Measurements from ENCODE around the gene ANKRD61. TPM values are rescaled to one million over a fixed set of nuclear protein-coding genes. Genes with fewer than 3 reads are reported as not detected.
"Not testable (repeated sequence)": the region's sequence is repeated elsewhere in the genome, so short reads cannot be mapped to it uniquely, and the experiment has no call there.

ANKRD61 gene
- total RNA-seq (under 1 TPM; 0.11 to 0.20 TPM), polyA plus RNA-seq (ENCODE audit: insufficient read length in 2 of 2) (1 to 10 TPM in 1 of 2 donors, under 1 TPM in 1; 0.74 to 2.1 TPM)
- long read RNA-seq, donor 1, result 0 reads
- long read RNA-seq, donor 2, partial matches to known transcripts, result 11 of 16 reads
- long read RNA-seq, donor 2, other reads (novel, unspliced or antisense), result 5 of 16 reads
- long read RNA-seq, donor 3, result 0 reads
- long read RNA-seq, donor 4, result 0 reads

GRCh38 chr7:6030988-6031387, at the start of gene ANKRD61:
Gene ANKRD61 (plus strand): TSS chr7:6031376. CDS start chr7:6031376, 0 bp downstream.
- Histone ChIP-seq H3K36me3 (ENCODE audit: control insufficient read depth, insufficient read depth, low read length) (peaks cover 69% of the 10 kb centered on the region), H3K9me3 (ENCODE audit: control insufficient read depth, insufficient read depth, low read length) (no peaks in the 10 kb centered on the region)
- 90% methylated on average over 2 of the region's 2 CpGs for WGBS (ENCODE audit: insufficient coverage)

GRCh38 chr7:5987061-5987460, 44.1 kb upstream of the ANKRD61 start:
- H3K36me3 ChIP-seq (ENCODE audit: control insufficient read depth, insufficient read depth, low read length), result peaks cover 30% of the 10 kb centered on the region
- WGBS (ENCODE audit: insufficient coverage), result 92% methylated on average over 15 of the region's 15 CpGs
- not testable (repeated sequence) for H3K9me3 ChIP-seq (ENCODE audit: control insufficient read depth, insufficient read depth, low read length); H3K4me1 ChIP-seq (ENCODE audit: control insufficient read depth, insufficient read depth, low read length); DNase-seq (ENCODE audit: low read depth in 4 of 6, low spot score in 6 of 6); H3K4me3 ChIP-seq (ENCODE audit: low read depth, low read length); H3K27me3 ChIP-seq (ENCODE audit: control insufficient read depth, insufficient read depth, low read length); H3K27ac ChIP-seq (ENCODE audit: low read depth, low read length)

More at GRCh38 chr7:6030988-6031387, at the start of gene ANKRD61:
- no peaks in the 10 kb centered on the region for H3K27me3 ChIP-seq (ENCODE audit: control insufficient read depth, insufficient read depth, low read length)
- no peak for DNase-seq (ENCODE audit: low read depth in 4 of 6, low spot score in 6 of 6)
- peaks cover 4% of the 10 kb centered on the region for H3K4me1 ChIP-seq (ENCODE audit: control insufficient read depth, insufficient read depth, low read length)
- no peak within 1 kb of the TSS for H3K4me3 ChIP-seq (ENCODE audit: low read depth, low read length)
- H3K27ac ChIP-seq (ENCODE audit: low read depth, low read length), result no peak within 1 kb of the TSS

- no peak overlapping the region for H3K4me3 ChIP-seq (ENCODE audit: low read depth, low read length)
- no peak overlapping the region for H3K27ac ChIP-seq (ENCODE audit: low read depth, low read length)
- WGBS (ENCODE audit: insufficient coverage), result no CpG with 5 or more reads among the region's 10 CpGs
- DNase-seq (ENCODE audit: low read depth in 4 of 6, low spot score in 6 of 6), result peak in 2 of 6 donors; percentile 81 to 89
- no peaks in the 10 kb centered on the region for H3K27me3 ChIP-seq (ENCODE audit: control insufficient read depth, insufficient read depth, low read length)
- H3K36me3 ChIP-seq (ENCODE audit: control insufficient read depth, insufficient read depth, low read length), result peaks cover 55% of the 10 kb centered on the region
- H3K4me1 ChIP-seq (ENCODE audit: control insufficient read depth, insufficient read depth, low read length), result no peaks in the 10 kb centered on the region
- H3K9me3 ChIP-seq (ENCODE audit: control insufficient read depth, insufficient read depth, low read length), result no peaks in the 10 kb centered on the region
Measured at GRCh38 chr7:5997210-5997808, 33.9 kb upstream of the ANKRD61 start.

GRCh38 chr7:6007386-6007785, 23.8 kb upstream of the ANKRD61 start:
- DNase-seq (ENCODE audit: low read depth in 4 of 6, low spot score in 6 of 6), result no peak
- H3K27me3 ChIP-seq (ENCODE audit: control insufficient read depth, insufficient read depth, low read length), result no peaks in the 10 kb centered on the region
- peaks cover 8% of the 10 kb centered on the region for H3K4me1 ChIP-seq (ENCODE audit: control insufficient read depth, insufficient read depth, low read length)
- no peak overlapping the region for H3K4me3 ChIP-seq (ENCODE audit: low read depth, low read length)
- no peak overlapping the region for H3K27ac ChIP-seq (ENCODE audit: low read depth, low read length)
- H3K9me3 ChIP-seq (ENCODE audit: control insufficient read depth, insufficient read depth, low read length), result no peaks in the 10 kb centered on the region
- 88% methylated on average over 1 of the region's 4 CpGs for WGBS (ENCODE audit: insufficient coverage)
- peaks cover 7% of the 10 kb centered on the region for H3K36me3 ChIP-seq (ENCODE audit: control insufficient read depth, insufficient read depth, low read length)

- DNase-seq (ENCODE audit: low read depth in 4 of 6, low spot score in 6 of 6); H3K4me1 ChIP-seq (ENCODE audit: control insufficient read depth, insufficient read depth, low read length); H3K27me3 ChIP-seq (ENCODE audit: control insufficient read depth, insufficient read depth, low read length); H3K9me3 ChIP-seq (ENCODE audit: control insufficient read depth, insufficient read depth, low read length); H3K36me3 ChIP-seq (ENCODE audit: control insufficient read depth, insufficient read depth, low read length): not testable (repeated sequence)
- Histone ChIP-seq H3K4me3 (ENCODE audit: low read depth, low read length) (peak overlapping the region; percentile 96), H3K27ac (ENCODE audit: low read depth, low read length) (peak overlapping the region; percentile 93)
- 56% methylated on average over 11 of the region's 27 CpGs for WGBS (ENCODE audit: insufficient coverage)
Measured at GRCh38 chr7:6007835-6008590, 23.2 kb upstream of the ANKRD61 start.

GRCh38 chr7:6008668-6009611, 22.2 kb upstream of the ANKRD61 start, which contains the start of the genes AIMP2 and PMS2:
Gene AIMP2 (plus strand): TSS chr7:6009272. CDS start chr7:6009364, 92 bp downstream.
Gene PMS2 (minus strand): TSS chr7:6009049. CDS start chr7:6009019, 30 bp downstream.
- H3K4me3 ChIP-seq (ENCODE audit: low read depth, low read length), result peak within 1 kb of the TSS; percentile 96
- H3K27ac ChIP-seq (ENCODE audit: low read depth, low read length), result peak within 1 kb of the TSS; percentile 93
- H3K4me1 ChIP-seq (ENCODE audit: control insufficient read depth, insufficient read depth, low read length), result peaks cover 8% of the 10 kb centered on the region
- peaks cover 14% of the 10 kb centered on the region for H3K36me3 ChIP-seq (ENCODE audit: control insufficient read depth, insufficient read depth, low read length)
- H3K9me3 ChIP-seq (ENCODE audit: control insufficient read depth, insufficient read depth, low read length), result no peaks in the 10 kb centered on the region
- WGBS (ENCODE audit: insufficient coverage), result under 1% methylated on average over 84 of the region's 84 CpGs
- peak; percentile 99 to 100 (median 99) for DNase-seq (ENCODE audit: low read depth in 4 of 6, low spot score in 6 of 6)
- H3K27me3 ChIP-seq (ENCODE audit: control insufficient read depth, insufficient read depth, low read length), result no peaks in the 10 kb centered on the region

GRCh38 chr7:6010370-6010769, 20.8 kb upstream of the ANKRD61 start:
- H3K27ac ChIP-seq (ENCODE audit: low read depth, low read length); H3K27me3 ChIP-seq (ENCODE audit: control insufficient read depth, insufficient read depth, low read length); DNase-seq (ENCODE audit: low read depth in 4 of 6, low spot score in 6 of 6); H3K9me3 ChIP-seq (ENCODE audit: control insufficient read depth, insufficient read depth, low read length); H3K4me1 ChIP-seq (ENCODE audit: control insufficient read depth, insufficient read depth, low read length): not testable (repeated sequence)
- H3K4me3 ChIP-seq (ENCODE audit: low read depth, low read length), result peak overlapping the region; percentile 96
- peaks cover 15% of the 10 kb centered on the region for H3K36me3 ChIP-seq (ENCODE audit: control insufficient read depth, insufficient read depth, low read length)
- WGBS (ENCODE audit: insufficient coverage), result 90% methylated on average over 2 of the region's 8 CpGs

- H3K27ac ChIP-seq (ENCODE audit: low read depth, low read length), result no peak overlapping the region
- H3K4me3 ChIP-seq (ENCODE audit: low read depth, low read length), result no peak overlapping the region
- no peaks in the 10 kb centered on the region for H3K27me3 ChIP-seq (ENCODE audit: control insufficient read depth, insufficient read depth, low read length)
- DNase-seq (ENCODE audit: low read depth in 4 of 6, low spot score in 6 of 6), result no peak
- H3K36me3 ChIP-seq (ENCODE audit: control insufficient read depth, insufficient read depth, low read length), result peaks cover 22% of the 10 kb centered on the region
- peaks cover 18% of the 10 kb centered on the region for H3K4me1 ChIP-seq (ENCODE audit: control insufficient read depth, insufficient read depth, low read length)
- 80% methylated on average over 2 of the region's 2 CpGs for WGBS (ENCODE audit: insufficient coverage)
- H3K9me3 ChIP-seq (ENCODE audit: control insufficient read depth, insufficient read depth, low read length), result no peaks in the 10 kb centered on the region
Measured at GRCh38 chr7:6011541-6011940, 19.6 kb upstream of the ANKRD61 start.

Measured in spinal cord (tissue), 10 donors.